Nephron progenitor cell (in vitro differentiated cells): ENCODE results near the gene ENDOG.
"Not testable (repeated sequence)": the region's sequence is repeated elsewhere in the genome, so short reads cannot be mapped to it uniquely, and the experiment has no call there.

Experiments used
- DNase-seq: peaks from one replicate; pipeline ENCODE4 v3.0.0; 2021
- H3K27ac Mint-ChIP-seq: 2 replicates; pipeline ENCODE4 v1.8.0; 2021; ENCODE audit warnings: mild to moderate bottlenecking, moderate library complexity, mixed read lengths
- H3K27me3 Mint-ChIP-seq: 2 replicates; pipeline ENCODE4 v1.8.0; 2021; ENCODE audit warnings: mild to moderate bottlenecking, low read depth, mixed read lengths; ENCODE audit not compliant: poor library complexity
- H3K36me3 Mint-ChIP-seq: 2 replicates; pipeline ENCODE4 v1.8.0; 2021; ENCODE audit warnings: low read depth, mixed read lengths
- H3K4me1 Mint-ChIP-seq: 2 replicates; pipeline ENCODE4 v1.8.0; 2021; ENCODE audit warnings: mixed read lengths
- H3K4me3 Mint-ChIP-seq: 2 replicates; pipeline ENCODE4 v1.8.0; 2021; ENCODE audit warnings: mild to moderate bottlenecking, moderate library complexity, mixed read lengths
- H3K9me3 Mint-ChIP-seq: 2 replicates; pipeline ENCODE4 v1.8.0; 2021; ENCODE audit warnings: mild to moderate bottlenecking, moderate library complexity, mixed read lengths
- CTCF ChIP-seq: fragments of 200-600 bp; sonication (generic); IDR thresholded peaks from 2 replicates; pipeline ENCODE4 v1.5.0; 2021; ENCODE audit warnings: antibody characterized with exemption

The ENDOG gene

GRCh38 chr9:128792978-128793686 is 25.2 kb upstream of the ENDOG start:
- no peaks in the 10 kb centered on the region for H3K9me3 Mint-ChIP-seq
- H3K27ac Mint-ChIP-seq: no peak overlapping the region
- H3K27me3 Mint-ChIP-seq: no peaks in the 10 kb centered on the region
- H3K36me3 Mint-ChIP-seq: peaks cover 27% of the 10 kb centered on the region
- no peak overlapping the region for H3K4me3 Mint-ChIP-seq
- H3K4me1 Mint-ChIP-seq: peaks cover 8% of the 10 kb centered on the region
- no peak for TF ChIP-seq CTCF
- DNase-seq: no peak

- H3K4me3 Mint-ChIP-seq, H3K9me3 Mint-ChIP-seq, H3K4me1 Mint-ChIP-seq, H3K27me3 Mint-ChIP-seq, DNase-seq, H3K27ac Mint-ChIP-seq: not testable (repeated sequence)
- H3K36me3 Mint-ChIP-seq: peaks cover 37% of the 10 kb centered on the region
These were observed 23.3 kb upstream of the ENDOG start for GRCh38 chr9:128794961-128795360.

GRCh38 chr9:128798896-128799295 is 19.4 kb upstream of the ENDOG start:
- H3K9me3 Mint-ChIP-seq: no peaks in the 10 kb centered on the region
- no peaks in the 10 kb centered on the region for H3K27me3 Mint-ChIP-seq
- peaks cover 50% of the 10 kb centered on the region for H3K36me3 Mint-ChIP-seq
- H3K4me1 Mint-ChIP-seq: no peaks in the 10 kb centered on the region
- no peak for TF ChIP-seq CTCF
- no peak overlapping the region for H3K27ac Mint-ChIP-seq
- DNase-seq: no peak
- H3K4me3 Mint-ChIP-seq: no peak overlapping the region

- no peak overlapping the region for H3K4me3 Mint-ChIP-seq
- H3K27ac Mint-ChIP-seq: no peak overlapping the region
- H3K4me1 Mint-ChIP-seq: no peaks in the 10 kb centered on the region
- no peaks in the 10 kb centered on the region for H3K9me3 Mint-ChIP-seq
- TF ChIP-seq CTCF: no peak
- H3K27me3 Mint-ChIP-seq: no peaks in the 10 kb centered on the region
- peaks cover 52% of the 10 kb centered on the region for H3K36me3 Mint-ChIP-seq
- DNase-seq: no peak
These were observed 18.2 kb upstream of the ENDOG start for GRCh38 chr9:128800061-128800460.

GRCh38 chr9:128802482-128802881 is 15.8 kb upstream of the ENDOG start:
- Mint-ChIP-seq H3K27me3 (no peaks in the 10 kb centered on the region), H3K27ac (no peak overlapping the region), H3K4me1 (no peaks in the 10 kb centered on the region), H3K4me3 (no peak overlapping the region), H3K36me3 (peaks cover 51% of the 10 kb centered on the region), H3K9me3 (no peaks in the 10 kb centered on the region)
- TF ChIP-seq CTCF: no peak
- DNase-seq: no peak

- DNase-seq: no peak
- no peaks in the 10 kb centered on the region for H3K4me1 Mint-ChIP-seq
- H3K4me3 Mint-ChIP-seq: no peak overlapping the region
- TF ChIP-seq CTCF: no peak
- H3K36me3 Mint-ChIP-seq: peaks cover 37% of the 10 kb centered on the region
- H3K9me3 Mint-ChIP-seq: no peaks in the 10 kb centered on the region
- no peak overlapping the region for H3K27ac Mint-ChIP-seq
- H3K27me3 Mint-ChIP-seq: no peaks in the 10 kb centered on the region
These were observed 12.6 kb upstream of the ENDOG start for GRCh38 chr9:128805661-128806060.
